ENCODE results near the gene ALDH1A1. TPM values are rescaled to one million over a fixed set of nuclear protein-coding genes. Genes with fewer than 3 reads are reported as not detected.

ALDH1A1 gene
- 141 and 164 TPM in 2 replicates for total RNA-seq

GRCh38 chr9:72952914-72953313, at the start of gene ALDH1A1:
ALDH1A1 (minus strand) TSS chr9:72953053; CDS start chr9:72953000, 53 bp downstream.

Other genes with a start within 250 kb of the ALDH1A1 start
- 678 and 1,252 TPM in 2 replicates for gene ANXA1, start 198.8 kb upstream of the ALDH1A1 start, total RNA-seq

Measured in smooth muscle cell of the umbilical artery (primary cell).